Colonic mucosa (tissue), 4 donors: ENCODE results near the gene CCSER1. TPM values are rescaled to one million over a fixed set of nuclear protein-coding genes. Genes with fewer than 3 reads are reported as not detected.

Experiments used
- DNase-seq: peaks from one replicate; pipeline ENCODE4 v3.0.0-alpha.2; 2020
- H3K27ac ChIP-seq: fragments of 200-600 bp; one replicate; pipeline ENCODE4 v1.8.0; 2021
- H3K27me3 ChIP-seq: fragments of 200-600 bp; one replicate; pipeline ENCODE4 v1.8.0; 2021
- H3K36me3 ChIP-seq: fragments of 200-600 bp; one replicate; pipeline ENCODE4 v1.8.0; 2021
- H3K4me1 ChIP-seq: fragments of 200-600 bp; one replicate; pipeline ENCODE4 v1.8.0; 2021; ENCODE audit warnings: mild to moderate bottlenecking
- H3K4me3 ChIP-seq: fragments of 200-600 bp; one replicate; pipeline ENCODE4 v1.8.0; 2021
- H3K9ac ChIP-seq, 2 donors: one replicate each; pipeline ENCODE4 v1.7.0; 2013; ENCODE audit warnings: control low read depth in 2 of 2, low read depth in 2 of 2, low read length in 2 of 2
- H3K9me3 ChIP-seq: fragments of 200-600 bp; one replicate; pipeline ENCODE4 v1.8.0; 2021
- intact Hi-C: fragments of 100-400 bp; cut with DNase I; formaldehyde crosslinking; loops from one replicate; pipeline ENCODE4 v1.14.1; 2022
- total RNA-seq, 2 donors: library from RNA; stranded (reverse); fragmentation: NEBNext Ultra II Directional in 1 of 2; extraction: Animal tissue kit (Norgen Biotek cat#: 25700) in 1 of 2; gene quantifications; one replicate each; pipeline ENCODE4 v1.2.1, GENCODE V29; 2021
- TF ChIP-seq, protein P1 (sequence below): fragments of 200-600 bp; IDR thresholded peaks from one replicate; pipeline ENCODE4 v1.8.0; 2022; ENCODE audit warnings: antibody characterized with exemption, mild to moderate bottlenecking
- donor health status: healthy.
- donor health status: DM: no; HTN: no; CAD: no.
- donor health status: DM: no; HTN: no; CAD: no.

Gene CCSER1
- total RNA-seq, 2 donors from 2014 or later, result 11.2 to 13.4 TPM

DNA sequence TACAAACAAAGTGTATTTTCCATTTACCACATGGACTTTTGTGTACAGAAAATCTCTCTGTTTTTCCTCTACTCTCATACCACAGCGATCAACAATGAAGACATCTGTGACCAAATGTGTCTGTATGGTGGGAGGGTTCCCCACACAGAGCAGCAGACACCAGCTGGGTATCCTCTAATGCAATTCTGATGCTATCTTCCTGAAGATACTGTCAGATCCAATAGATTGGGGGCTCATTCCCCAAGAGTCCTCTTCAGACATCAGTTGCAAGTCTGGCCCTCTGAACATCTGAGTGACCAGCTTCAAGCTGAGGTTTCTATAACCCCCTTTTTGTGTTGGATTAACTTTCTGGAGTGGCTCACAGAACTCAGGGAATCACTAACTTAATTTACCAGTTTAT lies 659.4 kb downstream of the CCSER1 start:
- intact Hi-C loops, result no loop called here
- no peaks in the 10 kb centered on the region for H3K27me3 ChIP-seq
- TF ChIP-seq, protein P1, sequence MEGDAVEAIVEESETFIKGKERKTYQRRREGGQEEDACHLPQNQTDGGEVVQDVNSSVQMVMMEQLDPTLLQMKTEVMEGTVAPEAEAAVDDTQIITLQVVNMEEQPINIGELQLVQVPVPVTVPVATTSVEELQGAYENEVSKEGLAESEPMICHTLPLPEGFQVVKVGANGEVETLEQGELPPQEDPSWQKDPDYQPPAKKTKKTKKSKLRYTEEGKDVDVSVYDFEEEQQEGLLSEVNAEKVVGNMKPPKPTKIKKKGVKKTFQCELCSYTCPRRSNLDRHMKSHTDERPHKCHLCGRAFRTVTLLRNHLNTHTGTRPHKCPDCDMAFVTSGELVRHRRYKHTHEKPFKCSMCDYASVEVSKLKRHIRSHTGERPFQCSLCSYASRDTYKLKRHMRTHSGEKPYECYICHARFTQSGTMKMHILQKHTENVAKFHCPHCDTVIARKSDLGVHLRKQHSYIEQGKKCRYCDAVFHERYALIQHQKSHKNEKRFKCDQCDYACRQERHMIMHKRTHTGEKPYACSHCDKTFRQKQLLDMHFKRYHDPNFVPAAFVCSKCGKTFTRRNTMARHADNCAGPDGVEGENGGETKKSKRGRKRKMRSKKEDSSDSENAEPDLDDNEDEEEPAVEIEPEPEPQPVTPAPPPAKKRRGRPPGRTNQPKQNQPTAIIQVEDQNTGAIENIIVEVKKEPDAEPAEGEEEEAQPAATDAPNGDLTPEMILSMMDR, result no peak
- H3K4me1 ChIP-seq, result no peaks in the 10 kb centered on the region
- no peak overlapping the region for H3K4me3 ChIP-seq
- no peak overlapping the region for H3K27ac ChIP-seq
- no peak overlapping the region for H3K9ac ChIP-seq
- H3K36me3 ChIP-seq, result no peaks in the 10 kb centered on the region
- DNase-seq, result no peak
- no peaks in the 10 kb centered on the region for H3K9me3 ChIP-seq

DNA sequence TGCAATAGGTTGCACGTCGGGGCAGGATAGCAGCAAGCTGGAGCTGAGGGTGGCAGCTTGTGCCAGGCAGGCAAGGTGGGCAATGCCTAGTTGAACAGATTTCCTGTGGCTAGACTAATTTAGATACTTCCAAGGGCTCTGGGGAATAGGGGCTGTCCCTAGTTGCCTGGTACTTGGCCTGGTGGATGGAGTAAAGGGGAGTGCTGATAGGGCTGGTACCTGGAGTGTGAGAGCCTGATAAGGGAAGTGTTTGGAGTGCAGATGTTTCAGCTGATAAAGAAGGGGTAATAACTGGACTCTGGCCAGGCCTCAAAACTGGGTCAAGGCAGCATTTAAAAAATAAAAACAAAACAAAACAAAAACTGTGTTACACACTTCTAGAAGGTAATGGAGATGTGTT lies 665.5 kb downstream of the CCSER1 start:
- no peak for DNase-seq
- intact Hi-C loops, result no loop called here
- TF ChIP-seq, protein P1, result no peak
- Histone ChIP-seq H3K36me3 (no peaks in the 10 kb centered on the region), H3K4me1 (no peaks in the 10 kb centered on the region), H3K4me3 (no peak overlapping the region), H3K27me3 (no peaks in the 10 kb centered on the region), H3K9ac (no peak overlapping the region), H3K27ac (no peak overlapping the region), H3K9me3 (no peaks in the 10 kb centered on the region)

DNA sequence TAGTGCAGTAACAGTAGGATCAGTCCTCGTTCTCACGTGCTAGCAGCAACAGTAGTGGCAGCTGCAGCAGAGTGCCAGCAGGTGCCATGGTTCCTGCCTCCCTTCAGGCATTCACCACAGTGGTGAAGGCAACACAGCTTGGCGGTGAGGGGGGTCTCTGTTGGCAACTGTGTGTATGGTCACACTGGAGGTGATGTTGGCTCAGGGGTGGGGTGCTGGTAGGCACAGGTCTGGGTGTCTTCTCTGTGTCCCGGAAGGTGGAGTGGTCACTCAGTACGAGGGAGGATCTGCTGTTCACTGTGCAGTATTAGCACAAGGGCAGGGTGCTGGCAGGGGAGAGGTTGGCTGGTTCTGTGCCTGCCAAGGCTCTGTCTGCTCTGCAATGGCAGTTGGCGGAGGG lies 671.8 kb downstream of the CCSER1 start:
- no peak for DNase-seq
- no peaks in the 10 kb centered on the region for H3K4me1 ChIP-seq
- H3K9ac ChIP-seq, result no peak overlapping the region
- no peak overlapping the region for H3K27ac ChIP-seq
- no peaks in the 10 kb centered on the region for H3K9me3 ChIP-seq
- no peak overlapping the region for H3K4me3 ChIP-seq
- no peaks in the 10 kb centered on the region for H3K36me3 ChIP-seq
- intact Hi-C loops, result no loop called here
- H3K27me3 ChIP-seq, result no peaks in the 10 kb centered on the region
- TF ChIP-seq, protein P1, result no peak

DNA sequence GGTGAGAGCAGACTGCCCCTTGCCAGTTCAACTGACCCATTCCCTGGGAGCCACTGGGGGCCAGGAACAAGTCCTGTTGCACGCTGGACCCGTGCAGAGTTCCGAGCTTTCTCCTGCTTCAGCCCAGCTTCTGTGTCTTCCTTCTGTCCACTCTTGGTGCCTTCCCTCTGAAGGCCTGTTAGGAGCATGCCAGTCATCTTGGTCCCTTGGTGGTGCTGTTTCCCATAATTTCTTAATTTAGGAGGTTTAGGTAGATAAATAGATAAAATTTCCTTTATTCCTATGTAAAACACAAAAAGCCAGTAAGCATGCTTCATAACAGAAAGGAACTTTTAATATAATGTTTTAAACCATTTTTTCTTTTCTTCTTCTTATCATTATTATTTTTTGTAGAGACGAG lies 672.7 kb downstream of the CCSER1 start:
- H3K4me1 ChIP-seq, result no peaks in the 10 kb centered on the region
- TF ChIP-seq, protein P1, result no peak
- no peak overlapping the region for H3K27ac ChIP-seq
- intact Hi-C loops, result no loop called here
- H3K9ac ChIP-seq, result no peak overlapping the region
- no peak for DNase-seq
- H3K9me3 ChIP-seq, result no peaks in the 10 kb centered on the region
- no peak overlapping the region for H3K4me3 ChIP-seq
- no peaks in the 10 kb centered on the region for H3K36me3 ChIP-seq
- H3K27me3 ChIP-seq, result no peaks in the 10 kb centered on the region

DNA sequence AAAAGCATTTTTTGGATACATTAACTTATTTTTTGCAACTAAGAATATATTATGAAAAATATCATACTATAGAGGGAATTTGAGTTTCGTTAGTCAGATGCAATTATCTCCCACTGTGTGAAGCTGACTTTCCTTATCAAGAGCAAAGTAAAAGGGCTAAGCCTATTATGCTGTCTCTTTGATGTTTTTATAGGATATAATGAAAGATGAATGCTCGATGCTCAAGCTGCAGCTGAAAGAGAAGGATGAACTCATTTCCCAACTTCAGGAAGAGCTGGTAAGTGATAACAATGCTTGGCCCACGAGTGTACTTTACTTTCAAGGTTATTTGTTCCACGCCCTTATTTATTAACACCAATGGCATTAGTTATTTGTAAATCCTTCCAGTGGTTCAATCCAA lies 688.4 kb downstream of the CCSER1 start:
- Histone ChIP-seq H3K9ac (no peak overlapping the region), H3K4me1 (no peaks in the 10 kb centered on the region), H3K27ac (no peak overlapping the region), H3K9me3 (no peaks in the 10 kb centered on the region), H3K4me3 (no peak overlapping the region), H3K36me3 (no peaks in the 10 kb centered on the region), H3K27me3 (no peaks in the 10 kb centered on the region)
- TF ChIP-seq, protein P1, result no peak
- intact Hi-C loops, result no loop called here
- no peak for DNase-seq

DNA sequence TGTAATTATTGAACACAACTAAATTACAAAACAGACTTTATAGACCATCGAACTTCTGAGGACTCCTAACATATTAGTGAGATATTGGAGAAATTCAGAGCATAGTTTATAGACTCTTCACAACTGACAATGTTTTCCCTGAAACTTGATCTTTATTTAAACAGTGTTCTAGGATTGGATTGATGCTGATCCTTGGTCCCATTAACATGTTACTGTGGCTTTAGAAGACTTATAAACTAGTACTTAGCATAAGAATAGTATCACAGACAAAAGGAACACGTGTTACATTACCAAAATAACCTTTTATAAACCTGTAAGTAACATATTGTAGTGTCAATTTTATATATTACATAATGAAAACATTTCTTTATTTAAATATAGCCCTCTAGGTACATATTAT lies 689.6 kb downstream of the CCSER1 start:
- DNase-seq, result no peak
- Histone ChIP-seq H3K9ac (no peak overlapping the region), H3K4me1 (no peaks in the 10 kb centered on the region), H3K36me3 (no peaks in the 10 kb centered on the region), H3K9me3 (no peaks in the 10 kb centered on the region), H3K27me3 (no peaks in the 10 kb centered on the region), H3K27ac (no peak overlapping the region), H3K4me3 (no peak overlapping the region)
- TF ChIP-seq, protein P1, result no peak
- intact Hi-C loops, result no loop called here
